SK-N-SH (cell line): Measurements from ENCODE around the gene CENPP.

Experiments
- EP300 ChIP-seq, 2 experiments: IDR thresholded peaks; 2 replicates each; pipeline versions ENCODE4 v1.4.0 to v1.6.1; 2012; ENCODE audit warnings: borderline replicate concordance in 1 of 2, low read depth in 1 of 2, low read length in 1 of 2
- EZH2phosphoT487 ChIP-seq: fragments of 200-600 bp; sonication (generic); IDR thresholded peaks from 2 replicates; pipeline ENCODE4 v1.6.1; 2017; ENCODE audit warnings: low read depth, mixed run types, mild to moderate bottlenecking, antibody characterized with exemption, moderate library complexity, borderline replicate concordance
- FOSL2 ChIP-seq: IDR thresholded peaks from 2 replicates; pipeline ENCODE4 v1.4.0; 2012; ENCODE audit warnings: low read depth, mild to moderate bottlenecking, moderate library complexity, borderline replicate concordance
- GABPA ChIP-seq: IDR thresholded peaks from 2 replicates; pipeline ENCODE4 v1.4.0; 2012; ENCODE audit warnings: low read depth, mild to moderate bottlenecking
- MAX ChIP-seq: IDR thresholded peaks from 2 replicates; pipeline ENCODE4 v1.4.0; 2012; ENCODE audit warnings: low read depth
- MEF2A ChIP-seq: IDR thresholded peaks from 2 replicates; pipeline ENCODE4 v1.4.0; 2012; ENCODE audit warnings: low read depth, borderline replicate concordance
- NFIC ChIP-seq: IDR thresholded peaks from 2 replicates; pipeline ENCODE4 v1.4.0; 2012; ENCODE audit warnings: borderline replicate concordance
- PBX3 ChIP-seq: IDR thresholded peaks from 2 replicates; pipeline ENCODE4; 2012
- POLR2AphosphoS5 ChIP-seq: IDR thresholded peaks from 2 replicates; pipeline ENCODE4 v1.6.1; 2012; ENCODE audit warnings: low read depth, low read length
- RFX5 ChIP-seq: IDR thresholded peaks from 2 replicates; pipeline ENCODE4 v1.6.1; 2012; ENCODE audit warnings: mild to moderate bottlenecking, improper control_type of control experiment, low read length
- USF2 ChIP-seq: fragments of 150-350 bp; IDR thresholded peaks from 2 replicates; pipeline ENCODE4 v1.6.1; 2017; ENCODE audit warnings: antibody characterized with exemption, low read length, low read depth, borderline replicate concordance
- YY1 ChIP-seq: IDR thresholded peaks from 2 replicates; pipeline ENCODE4 v1.4.0; 2012; ENCODE audit warnings: low read depth, mild to moderate bottlenecking
- TF ChIP-seq, protein P1 (sequence below): IDR thresholded peaks from 2 replicates; pipeline ENCODE4 v1.4.0; 2012; ENCODE audit warnings: low read depth, borderline replicate concordance
- TF ChIP-seq, protein P2 (sequence below): fragments of 200-600 bp; sonication (generic); IDR thresholded peaks from 2 replicates; pipeline ENCODE4 v1.6.1; 2017; ENCODE audit warnings: antibody characterized with exemption, mild to moderate bottlenecking, moderate library complexity

GRCh38 chr9:92545002-92545510 is 219.3 kb downstream of the CENPP start:
- no peak for TF ChIP-seq MEF2A
- TF ChIP-seq, protein P1, sequence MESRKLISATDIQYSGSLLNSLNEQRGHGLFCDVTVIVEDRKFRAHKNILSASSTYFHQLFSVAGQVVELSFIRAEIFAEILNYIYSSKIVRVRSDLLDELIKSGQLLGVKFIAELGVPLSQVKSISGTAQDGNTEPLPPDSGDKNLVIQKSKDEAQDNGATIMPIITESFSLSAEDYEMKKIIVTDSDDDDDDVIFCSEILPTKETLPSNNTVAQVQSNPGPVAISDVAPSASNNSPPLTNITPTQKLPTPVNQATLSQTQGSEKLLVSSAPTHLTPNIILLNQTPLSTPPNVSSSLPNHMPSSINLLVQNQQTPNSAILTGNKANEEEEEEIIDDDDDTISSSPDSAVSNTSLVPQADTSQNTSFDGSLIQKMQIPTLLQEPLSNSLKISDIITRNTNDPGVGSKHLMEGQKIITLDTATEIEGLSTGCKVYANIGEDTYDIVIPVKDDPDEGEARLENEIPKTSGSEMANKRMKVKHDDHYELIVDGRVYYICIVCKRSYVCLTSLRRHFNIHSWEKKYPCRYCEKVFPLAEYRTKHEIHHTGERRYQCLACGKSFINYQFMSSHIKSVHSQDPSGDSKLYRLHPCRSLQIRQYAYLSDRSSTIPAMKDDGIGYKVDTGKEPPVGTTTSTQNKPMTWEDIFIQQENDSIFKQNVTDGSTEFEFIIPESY, result no peak
- TF ChIP-seq, protein P2, sequence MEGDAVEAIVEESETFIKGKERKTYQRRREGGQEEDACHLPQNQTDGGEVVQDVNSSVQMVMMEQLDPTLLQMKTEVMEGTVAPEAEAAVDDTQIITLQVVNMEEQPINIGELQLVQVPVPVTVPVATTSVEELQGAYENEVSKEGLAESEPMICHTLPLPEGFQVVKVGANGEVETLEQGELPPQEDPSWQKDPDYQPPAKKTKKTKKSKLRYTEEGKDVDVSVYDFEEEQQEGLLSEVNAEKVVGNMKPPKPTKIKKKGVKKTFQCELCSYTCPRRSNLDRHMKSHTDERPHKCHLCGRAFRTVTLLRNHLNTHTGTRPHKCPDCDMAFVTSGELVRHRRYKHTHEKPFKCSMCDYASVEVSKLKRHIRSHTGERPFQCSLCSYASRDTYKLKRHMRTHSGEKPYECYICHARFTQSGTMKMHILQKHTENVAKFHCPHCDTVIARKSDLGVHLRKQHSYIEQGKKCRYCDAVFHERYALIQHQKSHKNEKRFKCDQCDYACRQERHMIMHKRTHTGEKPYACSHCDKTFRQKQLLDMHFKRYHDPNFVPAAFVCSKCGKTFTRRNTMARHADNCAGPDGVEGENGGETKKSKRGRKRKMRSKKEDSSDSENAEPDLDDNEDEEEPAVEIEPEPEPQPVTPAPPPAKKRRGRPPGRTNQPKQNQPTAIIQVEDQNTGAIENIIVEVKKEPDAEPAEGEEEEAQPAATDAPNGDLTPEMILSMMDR, result no peak
- no peak for TF ChIP-seq POLR2AphosphoS5
- no peak for TF ChIP-seq MAX
- no peak for TF ChIP-seq GABPA
- TF ChIP-seq EP300 (IDR thresholded peaks at IDR 0.05; ENCODE audit: borderline replicate concordance in 1 of 2, low read depth in 1 of 2, low read length in 1 of 2), result no peak
- no peak for TF ChIP-seq RFX5
- TF ChIP-seq EZH2phosphoT487, result no peak
- TF ChIP-seq USF2, result no peak
- TF ChIP-seq YY1, result no peak
- no peak for TF ChIP-seq FOSL2
- no peak for TF ChIP-seq NFIC
- TF ChIP-seq PBX3, result no peak
